HEK293 (cell line): ENCODE data around the gene C22orf39.

Experiments
- REPIN1 ChIP-seq: fragments of 450-650 bp; formaldehyde crosslinking; IDR thresholded peaks from 2 replicates; pipeline ENCODE4 v1.5.1; 2017; ENCODE audit warnings: missing biosample characterization, missing genetic modification characterization, low read depth
- ZNF133 ChIP-seq: fragments of 450-650 bp; formaldehyde crosslinking; IDR thresholded peaks from 2 replicates; pipeline ENCODE4 v1.5.1; 2016; ENCODE audit warnings: missing biosample characterization, missing genetic modification characterization
- ZNF16 ChIP-seq: fragments of 450-650 bp; formaldehyde crosslinking; IDR thresholded peaks from 2 replicates; pipeline ENCODE4 v1.5.1; 2016; ENCODE audit warnings: low read depth, missing biosample characterization, missing genetic modification characterization

DNA sequence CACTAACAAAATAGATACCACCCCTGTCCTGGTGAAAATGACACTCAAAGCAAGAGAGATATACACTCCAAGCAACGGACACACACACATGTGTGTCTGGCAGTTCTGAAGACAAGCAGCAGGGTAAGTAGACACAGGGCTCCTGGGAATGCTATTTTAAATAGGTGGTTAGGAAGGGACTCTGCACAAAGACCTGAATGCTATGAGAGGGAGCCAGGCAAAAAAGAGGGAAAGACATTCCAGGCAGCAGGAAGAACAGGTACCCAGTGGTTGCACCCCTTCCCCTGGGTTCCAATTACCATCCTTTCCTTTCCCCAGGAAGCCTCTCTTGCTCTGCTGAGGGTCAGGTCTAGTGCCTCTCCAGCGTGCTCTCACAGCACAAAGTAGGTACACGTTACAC is 28.5 kb upstream of the C22orf39 start:
- TF ChIP-seq ZNF133 (tag by site-specific recombination) (no peak), REPIN1 (no peak), ZNF16 (tag by site-specific recombination) (no peak)
